NCI-H510A (cell line): Measurements from ENCODE around the gene HDAC8.
"Not testable (repeated sequence)": the region's sequence is repeated elsewhere in the genome, so short reads cannot be mapped to it uniquely, and the experiment has no call there.

Experiments
- DNase-seq: peaks from one replicate; lab custom pipeline; 2025; lab: John Stamatoyannopoulos, UW

HDAC8 gene

GRCh38 chrX:72532366-72532765, 40.3 kb downstream of the HDAC8 start:
- DNase-seq, result no peak

- DNase-seq, result no peak
Observed at GRCh38 chrX:72526534-72527508, 45.8 kb downstream of the HDAC8 start.

- no peak for DNase-seq
Observed at GRCh38 chrX:72498782-72499181, 73.9 kb downstream of the HDAC8 start.

GRCh38 chrX:72495046-72495445, 77.6 kb downstream of the HDAC8 start:
- no peak for DNase-seq

GRCh38 chrX:72492499-72492898, 80.1 kb downstream of the HDAC8 start:
- DNase-seq, result no peak

GRCh38 chrX:72490221-72490620, 82.4 kb downstream of the HDAC8 start:
- DNase-seq, result not testable (repeated sequence)

- DNase-seq, result no peak
Observed at GRCh38 chrX:72487661-72488060, 85.0 kb downstream of the HDAC8 start.

GRCh38 chrX:72479324-72480274, 93.0 kb downstream of the HDAC8 start:
- no peak for DNase-seq

- no peak for DNase-seq
Observed at GRCh38 chrX:72478853-72479252, 93.8 kb downstream of the HDAC8 start.

- no peak for DNase-seq
Observed at GRCh38 chrX:72478351-72478750, 94.3 kb downstream of the HDAC8 start.

GRCh38 chrX:72477781-72478181, 94.9 kb downstream of the HDAC8 start:
- DNase-seq, result no peak

- DNase-seq, result no peak
Observed at GRCh38 chrX:72477376-72477775, 95.3 kb downstream of the HDAC8 start.

GRCh38 chrX:72475952-72476668, 96.5 kb downstream of the HDAC8 start:
- no peak for DNase-seq

- no peak for DNase-seq
Observed at GRCh38 chrX:72475338-72475737, 97.3 kb downstream of the HDAC8 start.

- no peak for DNase-seq
Observed at GRCh38 chrX:72470532-72471223, 102.0 kb downstream of the HDAC8 start.

GRCh38 chrX:72470117-72470516, 102.5 kb downstream of the HDAC8 start:
- no peak for DNase-seq

GRCh38 chrX:72468607-72469006, 104.0 kb downstream of the HDAC8 start:
- DNase-seq, result no peak

GRCh38 chrX:72467135-72467534, 105.5 kb downstream of the HDAC8 start:
- no peak for DNase-seq

- DNase-seq, result no peak
Observed at GRCh38 chrX:72466493-72466892, 106.2 kb downstream of the HDAC8 start.

- DNase-seq, result no peak
Observed at GRCh38 chrX:72465889-72466288, 106.8 kb downstream of the HDAC8 start.

GRCh38 chrX:72461766-72462165, 110.9 kb downstream of the HDAC8 start:
- DNase-seq, result no peak
